IPS-20b (cell line): Measurements from ENCODE around the gene F12.

Source experiments
- H3K27ac ChIP-seq: one replicate; pipeline ENCODE4 v1.5.1; 2013; ENCODE audit warnings: low read length
- H3K27me3 ChIP-seq: 2 replicates; pipeline ENCODE4 v1.6.1; 2013; ENCODE audit warnings: mild to moderate bottlenecking, low read length, inconsistent platforms; ENCODE audit not compliant: insufficient read depth
- H3K36me3 ChIP-seq: 2 replicates; pipeline ENCODE4 v1.6.1; 2013; ENCODE audit warnings: low read depth, mild to moderate bottlenecking, inconsistent platforms, low read length, moderate library complexity; ENCODE audit not compliant: insufficient read depth
- H3K4me1 ChIP-seq: 2 replicates; pipeline ENCODE4 v1.6.1; 2013; ENCODE audit warnings: mild to moderate bottlenecking, control low read depth, inconsistent platforms, low read length, moderate library complexity; ENCODE audit not compliant: insufficient read depth
- H3K4me3 ChIP-seq: 2 replicates; pipeline ENCODE4 v1.5.1; 2013; ENCODE audit warnings: mild to moderate bottlenecking, low read length, inconsistent platforms
- H3K9ac ChIP-seq: 2 replicates; pipeline ENCODE4 v1.6.1; 2013; ENCODE audit warnings: low read depth, mild to moderate bottlenecking, inconsistent platforms, low read length, moderate library complexity
- H3K9me3 ChIP-seq: 2 replicates; pipeline ENCODE4 v1.6.1; 2013; ENCODE audit warnings: mild to moderate bottlenecking, low read depth, low read length, inconsistent platforms; ENCODE audit not compliant: insufficient read depth

F12 gene

DNA sequence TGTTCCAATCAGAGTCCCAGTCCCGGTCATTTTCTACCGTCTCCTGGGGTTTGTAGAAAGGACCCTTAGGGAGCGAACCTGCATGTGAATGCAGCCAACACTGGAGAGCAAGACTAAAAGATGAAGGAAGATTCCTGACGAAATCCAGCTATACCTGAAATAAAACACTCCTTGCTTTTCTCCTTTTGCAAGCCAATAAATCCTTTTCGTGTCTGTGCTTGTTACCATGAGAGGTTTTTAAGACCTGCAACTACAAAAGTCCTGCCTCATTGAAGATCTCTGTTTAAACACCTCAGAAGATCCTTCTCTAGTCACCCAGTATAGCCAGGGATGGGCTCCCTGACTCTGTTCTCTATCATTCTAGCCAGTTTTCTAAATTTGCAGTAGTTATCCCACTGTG is 35.2 kb downstream of the F12 start:
- peaks cover 11% of the 10 kb centered on the region; the same call in 1 of the 2 replicates for H3K4me1 ChIP-seq
- no peaks in the 10 kb centered on the region for H3K27me3 ChIP-seq
- no peak overlapping the region; the same call in 1 of the 2 replicates for H3K4me3 ChIP-seq
- H3K27ac ChIP-seq: no peak overlapping the region
- no peaks in the 10 kb centered on the region for H3K36me3 ChIP-seq
- H3K9me3 ChIP-seq: no peaks in the 10 kb centered on the region
- no peak overlapping the region for H3K9ac ChIP-seq

DNA sequence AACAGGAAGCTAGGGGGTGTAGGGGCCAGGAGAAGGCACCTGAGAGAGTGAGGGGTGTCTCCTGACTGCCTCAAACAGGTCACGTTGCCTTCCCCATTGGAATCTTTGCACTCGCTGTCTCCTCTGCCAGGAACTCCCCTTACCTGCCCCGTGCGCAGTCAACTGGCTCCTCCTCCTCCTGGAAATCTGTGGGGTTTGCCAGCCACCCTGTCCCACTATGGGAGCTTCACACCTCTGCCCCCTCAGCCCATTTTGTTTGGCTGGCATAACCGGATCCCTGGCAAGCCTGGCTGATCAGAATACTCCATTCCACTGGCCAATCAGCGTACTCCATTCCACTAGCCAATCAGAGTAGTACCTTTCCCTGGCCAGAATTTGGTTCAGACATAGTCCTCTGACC is 35.6 kb downstream of the F12 start:
- Histone ChIP-seq H3K4me3 (no peak overlapping the region; the same call in 1 of the 2 replicates), H3K36me3 (no peaks in the 10 kb centered on the region), H3K9me3 (no peaks in the 10 kb centered on the region), H3K9ac (no peak overlapping the region), H3K27me3 (peaks cover 2% of the 10 kb centered on the region; the same call in 1 of the 2 replicates), H3K27ac (no peak overlapping the region), H3K4me1 (peaks cover 11% of the 10 kb centered on the region; the same call in 1 of the 2 replicates)

DNA sequence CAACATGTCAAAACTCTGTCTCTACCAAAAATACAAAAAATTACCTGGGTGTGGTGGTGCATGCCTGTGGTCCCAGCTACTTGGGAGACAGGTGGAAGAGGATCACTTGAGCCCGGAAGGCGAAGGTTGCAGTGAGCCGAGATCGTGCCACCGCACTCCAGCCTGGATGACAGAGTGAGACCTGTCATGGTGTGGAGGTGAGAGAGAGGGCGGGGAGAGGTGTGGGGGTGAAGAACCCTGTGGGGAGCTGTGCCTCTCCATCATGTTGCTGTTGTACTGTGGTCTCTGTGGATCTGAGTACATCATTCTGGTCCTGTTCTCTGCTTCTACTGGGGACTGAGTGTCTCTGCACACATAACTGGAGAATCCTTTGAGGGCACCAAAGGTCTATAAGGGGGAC is 36.5 kb downstream of the F12 start:
- no peak overlapping the region for H3K4me3 ChIP-seq
- peaks cover 11% of the 10 kb centered on the region for H3K27me3 ChIP-seq
- no peaks in the 10 kb centered on the region for H3K36me3 ChIP-seq
- no peak overlapping the region for H3K9ac ChIP-seq
- H3K4me1 ChIP-seq: peaks cover 11% of the 10 kb centered on the region; the same call in 1 of the 2 replicates
- no peaks in the 10 kb centered on the region for H3K9me3 ChIP-seq
- no peak overlapping the region for H3K27ac ChIP-seq

DNA sequence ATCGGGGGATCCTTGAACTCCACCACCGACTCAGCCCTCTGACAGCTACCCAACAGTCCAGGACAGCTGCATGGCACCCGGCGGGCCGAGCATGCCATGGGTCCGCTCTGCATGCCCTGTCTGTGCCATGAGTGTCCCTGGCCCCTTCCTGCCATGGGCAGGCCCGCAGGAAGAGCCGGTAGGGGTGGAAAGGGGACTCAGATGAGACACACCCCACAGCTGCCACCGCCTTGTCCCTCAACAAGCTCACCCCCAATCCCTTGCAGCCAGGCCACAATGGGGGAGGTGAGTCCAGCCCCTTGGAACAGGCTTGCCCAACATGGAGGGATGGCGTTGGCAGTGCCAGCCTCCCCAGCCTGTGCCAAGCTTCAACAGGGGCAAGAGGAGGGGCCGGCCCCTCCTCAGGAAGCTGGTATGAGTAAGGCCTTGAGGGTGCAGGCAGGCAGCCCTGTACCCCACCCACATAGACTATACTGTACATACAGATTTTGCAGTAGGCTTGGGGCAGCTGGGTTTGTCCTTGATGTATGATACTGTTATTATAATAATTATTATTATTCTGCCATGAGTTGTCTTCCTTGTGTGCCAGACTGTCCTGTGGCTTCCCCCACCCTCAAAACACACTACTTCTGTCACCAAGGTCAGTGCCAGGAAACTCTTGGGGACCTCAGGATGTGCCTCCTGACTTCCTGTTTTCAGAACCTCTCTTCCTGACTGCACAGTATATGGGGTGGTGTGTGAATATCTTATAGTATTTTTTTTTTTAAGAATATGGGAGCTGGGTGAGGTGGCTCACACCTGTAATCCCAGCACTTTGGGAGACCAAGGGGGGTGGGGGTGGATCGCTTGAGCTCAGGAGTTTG is 37.1 kb downstream of the F12 start:
- Histone ChIP-seq H3K9ac (no peak overlapping the region), H3K27ac (no peak overlapping the region), H3K4me1 (peaks cover 11% of the 10 kb centered on the region; the same call in 1 of the 2 replicates), H3K9me3 (no peaks in the 10 kb centered on the region), H3K27me3 (peaks cover 17% of the 10 kb centered on the region), H3K4me3 (no peak overlapping the region), H3K36me3 (no peaks in the 10 kb centered on the region)

DNA sequence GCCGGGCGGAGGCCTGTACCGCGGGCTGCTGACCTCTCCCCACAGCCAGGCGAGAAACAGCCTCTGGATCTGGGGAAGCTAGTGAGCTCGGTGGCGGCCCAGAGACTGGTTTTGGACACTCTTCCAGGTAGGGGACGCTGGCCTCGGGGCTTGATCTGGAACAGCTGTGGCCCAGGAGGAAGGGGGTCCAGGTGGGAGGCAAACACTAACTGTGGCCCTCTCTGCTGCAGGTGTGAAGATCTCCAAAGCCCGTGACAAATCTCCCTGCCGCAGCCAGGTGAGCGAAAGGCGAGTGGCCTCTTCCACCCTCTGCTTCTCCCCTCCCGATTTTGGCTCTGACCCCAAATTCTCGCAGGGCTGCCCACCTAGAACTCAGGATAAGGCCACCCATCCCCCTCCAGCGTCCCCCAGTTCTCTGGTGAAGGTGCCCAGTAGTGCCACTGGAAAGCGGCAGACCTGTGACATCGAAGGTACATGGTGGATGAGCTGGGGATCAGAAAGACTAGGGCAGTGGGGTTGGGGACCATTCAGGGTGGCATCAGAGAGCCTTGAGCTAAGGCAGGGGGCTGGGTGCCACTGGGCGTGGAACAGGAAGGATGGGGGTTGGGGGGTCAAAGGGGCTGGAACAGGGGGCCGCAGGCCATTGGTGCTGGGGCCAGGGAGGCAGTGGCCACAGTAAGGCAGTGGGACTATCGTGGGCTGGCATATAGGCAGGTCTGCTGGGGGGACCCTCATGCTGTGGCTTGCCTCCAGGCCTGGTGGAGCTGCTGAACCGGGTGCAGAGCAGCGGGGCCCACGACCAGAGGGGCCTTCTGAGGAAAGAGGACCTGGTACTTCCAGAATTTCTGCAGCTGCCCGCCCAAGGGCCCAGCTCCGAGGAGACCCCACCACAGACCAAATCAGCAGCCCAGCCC is 38.0 kb downstream of the F12 start:
- H3K4me1 ChIP-seq: peaks cover 12% of the 10 kb centered on the region; the same call in 1 of the 2 replicates
- no peaks in the 10 kb centered on the region for H3K36me3 ChIP-seq
- peak overlapping the region; percentile 74 for H3K4me3 ChIP-seq
- H3K9ac ChIP-seq: peak overlapping the region; percentile 81
- H3K27me3 ChIP-seq: peaks cover 17% of the 10 kb centered on the region
- no peaks in the 10 kb centered on the region for H3K9me3 ChIP-seq
- H3K27ac ChIP-seq: no peak overlapping the region

DNA sequence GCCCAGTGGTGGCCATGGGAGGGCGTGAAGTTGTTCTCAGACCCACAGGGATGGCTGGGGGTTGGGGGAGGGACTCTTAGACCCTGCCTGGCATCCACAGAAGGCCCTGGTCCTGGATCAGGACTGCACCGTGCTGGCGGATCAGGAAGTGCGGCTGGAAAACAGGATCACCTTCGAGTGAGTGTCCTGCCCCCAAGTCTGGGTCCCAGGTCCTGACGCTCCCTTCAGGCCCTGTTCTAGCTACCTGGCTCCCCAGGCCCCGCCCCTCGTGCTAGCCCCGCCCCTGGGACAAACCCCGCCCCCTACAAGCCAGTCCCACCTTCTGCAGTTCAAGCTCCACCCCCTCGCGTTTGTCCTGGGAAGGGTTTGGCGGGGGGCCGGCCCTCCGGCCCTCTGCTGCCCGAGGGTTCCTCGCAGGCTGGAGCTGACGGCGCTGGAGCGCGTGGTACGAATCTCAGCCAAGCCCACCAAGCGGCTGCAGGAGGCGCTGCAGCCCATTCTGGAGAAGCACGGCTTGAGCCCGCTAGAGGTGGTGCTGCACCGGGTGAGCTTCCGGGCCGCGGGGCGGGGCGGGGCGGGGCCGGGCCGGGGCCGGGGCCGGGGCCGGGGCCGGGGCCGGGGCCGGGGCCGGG is 38.8 kb downstream of the F12 start:
- H3K27ac ChIP-seq: no peak overlapping the region
- peak overlapping the region; percentile 51; the same call in 1 of the 2 replicates for H3K9ac ChIP-seq

DNA sequence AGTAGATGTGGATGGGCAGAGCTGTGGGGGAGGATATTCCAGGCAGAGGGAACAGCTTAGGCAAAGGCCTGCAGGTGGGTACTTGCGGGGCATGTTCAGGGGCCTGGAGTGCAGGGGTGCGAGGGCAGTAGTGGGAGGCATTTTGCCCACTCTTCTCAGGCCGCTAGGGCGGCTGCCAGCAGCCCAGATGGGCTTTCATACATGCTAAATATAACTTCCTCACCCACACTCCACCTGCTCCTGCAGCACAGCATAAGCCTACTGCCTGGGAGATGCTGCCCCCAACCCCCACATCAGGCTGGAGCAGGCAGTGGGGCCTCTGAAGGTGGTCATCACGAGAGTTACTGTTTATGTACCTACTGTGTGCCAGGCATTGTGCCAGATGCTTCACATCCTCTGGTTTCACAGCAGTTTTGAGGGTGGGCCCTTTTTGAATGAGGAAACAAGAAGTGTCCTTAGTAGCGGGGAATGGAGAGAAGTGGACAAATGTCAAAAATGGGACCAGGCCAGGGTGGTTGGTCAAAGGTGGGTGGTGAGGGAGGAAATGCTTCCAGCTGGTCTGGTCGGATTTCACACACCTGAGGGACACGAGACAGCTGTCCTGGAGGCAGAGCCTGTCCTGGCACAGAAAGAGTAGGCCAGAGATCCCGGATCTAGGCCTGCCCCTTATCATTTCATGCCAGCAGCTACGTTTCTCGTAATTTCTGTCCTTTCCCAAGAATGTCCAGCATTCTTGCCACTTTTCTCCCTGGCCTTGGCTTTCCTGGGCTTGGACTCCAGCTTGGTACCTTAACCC is 39.5 kb downstream of the F12 start:
- peak overlapping the region; percentile 51; the same call in 1 of the 2 replicates for H3K9ac ChIP-seq
- H3K36me3 ChIP-seq: no peaks in the 10 kb centered on the region
- no peak overlapping the region for H3K27ac ChIP-seq
- H3K4me1 ChIP-seq: peaks cover 19% of the 10 kb centered on the region; the same call in 1 of the 2 replicates
- peaks cover 17% of the 10 kb centered on the region for H3K27me3 ChIP-seq
- no peak overlapping the region for H3K4me3 ChIP-seq
- no peaks in the 10 kb centered on the region for H3K9me3 ChIP-seq

More for the DNA sequence above, 38.8 kb downstream of the F12 start:
- no peaks in the 10 kb centered on the region for H3K9me3 ChIP-seq
- H3K36me3 ChIP-seq: no peaks in the 10 kb centered on the region
- peak overlapping the region; percentile 74; the same call in 1 of the 2 replicates for H3K4me3 ChIP-seq
- peaks cover 17% of the 10 kb centered on the region for H3K27me3 ChIP-seq
- peaks cover 17% of the 10 kb centered on the region; the same call in 1 of the 2 replicates for H3K4me1 ChIP-seq

DNA sequence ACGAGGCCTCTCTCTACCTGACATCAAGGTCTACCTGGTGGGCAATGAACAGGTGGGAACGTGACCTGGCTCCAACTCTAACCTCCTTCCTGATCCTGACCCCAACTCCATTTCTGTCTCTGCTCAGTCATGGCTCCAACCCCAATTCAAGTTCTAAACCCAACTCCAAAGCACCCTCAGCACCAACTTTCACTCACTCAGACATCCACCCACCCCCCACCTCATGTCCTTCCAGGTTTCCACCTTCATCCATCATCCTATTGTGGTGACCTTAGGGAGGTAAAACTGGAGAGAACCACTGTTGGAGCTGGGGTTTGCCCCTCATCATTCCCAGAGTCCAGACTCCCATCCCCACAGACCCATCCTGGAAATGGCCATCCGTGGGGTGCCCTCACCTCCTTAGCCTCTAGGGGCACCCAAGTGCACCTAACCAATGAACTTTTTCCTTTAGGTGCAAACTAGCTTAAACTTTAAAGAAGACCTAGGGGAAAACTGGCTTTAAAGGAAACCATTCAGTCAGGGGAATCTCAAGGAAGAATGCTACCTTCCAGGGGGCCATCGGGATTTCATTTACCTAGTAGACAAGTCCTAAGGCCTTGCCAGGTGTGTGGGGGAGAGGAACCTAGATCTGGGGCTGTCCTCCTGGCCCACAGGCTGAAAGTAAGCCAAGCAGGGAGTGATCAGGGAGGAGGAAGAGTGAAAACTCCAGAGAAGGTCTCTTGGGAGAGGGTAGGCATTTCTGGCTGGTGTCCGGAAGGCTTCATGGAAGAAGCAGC is 40.3 kb downstream of the F12 start:
- Histone ChIP-seq H3K4me1 (peaks cover 17% of the 10 kb centered on the region; the same call in 1 of the 2 replicates), H3K36me3 (no peaks in the 10 kb centered on the region), H3K9me3 (no peaks in the 10 kb centered on the region), H3K27me3 (peaks cover 22% of the 10 kb centered on the region), H3K4me3 (no peak overlapping the region), H3K27ac (no peak overlapping the region), H3K9ac (no peak overlapping the region)

DNA sequence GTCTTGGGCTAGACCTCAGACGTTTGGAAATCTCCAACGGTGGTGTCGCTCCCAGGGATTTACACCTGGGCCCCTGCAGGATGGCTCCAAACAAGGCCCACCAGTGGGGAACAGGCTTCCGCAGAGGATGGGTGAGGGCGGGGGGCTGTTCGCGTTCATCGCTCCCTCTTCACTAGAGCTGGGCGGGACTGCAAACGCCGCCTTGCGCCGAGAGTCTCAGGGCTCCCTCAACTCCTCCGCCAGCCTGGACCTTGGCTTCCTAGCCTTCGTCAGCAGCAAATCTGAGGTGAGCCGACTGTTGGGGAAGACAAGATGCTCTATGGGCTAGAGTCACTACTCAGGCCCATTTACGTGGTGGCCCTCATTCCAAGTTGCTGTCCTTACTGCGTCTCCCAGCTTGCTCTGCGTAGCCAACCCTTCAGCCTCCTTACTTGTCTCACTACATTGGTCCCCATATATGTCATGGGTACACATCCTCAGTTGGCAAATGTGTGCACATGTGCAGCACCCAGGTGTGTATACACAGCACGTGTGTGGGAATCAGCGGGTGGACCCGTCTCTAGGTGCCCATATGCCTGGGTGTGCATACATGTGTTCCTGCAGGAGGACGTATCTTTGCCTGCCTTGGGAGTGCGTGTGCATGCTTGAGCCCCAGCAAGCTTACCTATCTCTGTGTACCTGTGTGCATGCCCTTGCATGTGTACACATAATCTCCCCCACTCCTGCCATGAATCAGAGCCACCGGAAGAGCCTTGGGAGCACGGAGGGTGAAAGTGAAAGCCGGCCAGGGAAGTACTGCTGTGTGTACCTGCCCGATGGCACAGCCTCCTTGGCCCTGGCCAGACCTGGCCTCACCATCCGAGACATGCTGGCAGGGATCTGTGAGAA is 41.1 kb downstream of the F12 start:
- no peak overlapping the region for H3K27ac ChIP-seq
- peaks cover 14% of the 10 kb centered on the region; the same call in 1 of the 2 replicates for H3K4me1 ChIP-seq
- H3K27me3 ChIP-seq: peaks cover 28% of the 10 kb centered on the region
- H3K9ac ChIP-seq: no peak overlapping the region
- H3K9me3 ChIP-seq: no peaks in the 10 kb centered on the region
- H3K4me3 ChIP-seq: peak overlapping the region; percentile 76; the same call in 1 of the 2 replicates
- H3K36me3 ChIP-seq: no peaks in the 10 kb centered on the region
